NB4 (cell line): ENCODE measurements around the gene CBX3.
"Not testable (repeated sequence)": the region's sequence is repeated elsewhere in the genome, so short reads cannot be mapped to it uniquely, and the experiment has no call there.

Experiments
- DNase-seq: peaks from one replicate; pipeline ENCODE4 v3.0.0; 2010; ENCODE audit warnings: low read depth
- H3K4me3 ChIP-seq: one replicate; pipeline ENCODE4 v1.5.1; 2011; ENCODE audit warnings: mild to moderate bottlenecking, low read depth, low read length, moderate library complexity
- MAX ChIP-seq: IDR thresholded peaks from 2 replicates; pipeline ENCODE4 v1.6.1; 2011; ENCODE audit warnings: low read depth, low read length
- MYC ChIP-seq: IDR thresholded peaks from 2 replicates; pipeline ENCODE4 v1.6.1; 2011; ENCODE audit warnings: low read depth, low read length
- POLR2A ChIP-seq: IDR thresholded peaks from 2 replicates; pipeline ENCODE4 v1.6.1; 2011; ENCODE audit warnings: mild to moderate bottlenecking; ENCODE audit not compliant: insufficient read length; ENCODE audit errors: extremely low read depth
- TF ChIP-seq, protein P1 (sequence below): IDR thresholded peaks from one replicate; pipeline ENCODE4 v1.5.1; 2012; ENCODE audit warnings: low read depth, low read length

CBX3 gene

GRCh38 chr7:26162431-26162830 lies 39.1 kb upstream of the CBX3 start:
- no peak for DNase-seq
- TF ChIP-seq MAX (no peak), POLR2A (no peak), MYC (no peak)
- H3K4me3 ChIP-seq: no peak overlapping the region

DNA sequence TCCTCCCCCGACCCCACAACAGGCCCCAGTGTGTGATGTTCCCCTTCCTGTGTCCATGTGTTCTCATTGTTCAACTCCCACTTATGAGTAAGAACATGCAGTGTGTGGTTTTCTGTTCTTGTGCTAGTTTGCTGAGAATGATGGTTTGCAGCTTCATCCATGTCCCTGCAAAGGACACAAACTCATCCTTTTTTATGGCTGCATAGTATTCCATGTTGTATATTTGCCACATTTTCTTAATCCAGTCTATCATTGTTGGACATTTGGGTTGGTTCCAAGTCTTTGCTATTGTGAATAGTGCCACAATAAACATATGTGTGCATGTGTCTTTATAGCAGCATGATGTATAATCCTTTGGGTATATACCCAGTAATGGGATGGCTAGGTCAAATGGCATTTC lies 37.7 kb upstream of the CBX3 start:
- DNase-seq, H3K4me3 ChIP-seq: not testable (repeated sequence)

GRCh38 chr7:26165950-26166683 lies 35.4 kb upstream of the CBX3 start:
- no peak for DNase-seq
- TF ChIP-seq MAX (no peak), POLR2A (no peak), MYC (no peak)
- TF ChIP-seq, protein P1, sequence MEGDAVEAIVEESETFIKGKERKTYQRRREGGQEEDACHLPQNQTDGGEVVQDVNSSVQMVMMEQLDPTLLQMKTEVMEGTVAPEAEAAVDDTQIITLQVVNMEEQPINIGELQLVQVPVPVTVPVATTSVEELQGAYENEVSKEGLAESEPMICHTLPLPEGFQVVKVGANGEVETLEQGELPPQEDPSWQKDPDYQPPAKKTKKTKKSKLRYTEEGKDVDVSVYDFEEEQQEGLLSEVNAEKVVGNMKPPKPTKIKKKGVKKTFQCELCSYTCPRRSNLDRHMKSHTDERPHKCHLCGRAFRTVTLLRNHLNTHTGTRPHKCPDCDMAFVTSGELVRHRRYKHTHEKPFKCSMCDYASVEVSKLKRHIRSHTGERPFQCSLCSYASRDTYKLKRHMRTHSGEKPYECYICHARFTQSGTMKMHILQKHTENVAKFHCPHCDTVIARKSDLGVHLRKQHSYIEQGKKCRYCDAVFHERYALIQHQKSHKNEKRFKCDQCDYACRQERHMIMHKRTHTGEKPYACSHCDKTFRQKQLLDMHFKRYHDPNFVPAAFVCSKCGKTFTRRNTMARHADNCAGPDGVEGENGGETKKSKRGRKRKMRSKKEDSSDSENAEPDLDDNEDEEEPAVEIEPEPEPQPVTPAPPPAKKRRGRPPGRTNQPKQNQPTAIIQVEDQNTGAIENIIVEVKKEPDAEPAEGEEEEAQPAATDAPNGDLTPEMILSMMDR: no peak
- H3K4me3 ChIP-seq: no peak overlapping the region

GRCh38 chr7:26166684-26167266 lies 34.8 kb upstream of the CBX3 start:
- H3K4me3 ChIP-seq: no peak overlapping the region
- TF ChIP-seq POLR2A (no peak), MYC (no peak), MAX (no peak)
- TF ChIP-seq, protein P1: no peak
- peak; percentile 55 for DNase-seq

DNA sequence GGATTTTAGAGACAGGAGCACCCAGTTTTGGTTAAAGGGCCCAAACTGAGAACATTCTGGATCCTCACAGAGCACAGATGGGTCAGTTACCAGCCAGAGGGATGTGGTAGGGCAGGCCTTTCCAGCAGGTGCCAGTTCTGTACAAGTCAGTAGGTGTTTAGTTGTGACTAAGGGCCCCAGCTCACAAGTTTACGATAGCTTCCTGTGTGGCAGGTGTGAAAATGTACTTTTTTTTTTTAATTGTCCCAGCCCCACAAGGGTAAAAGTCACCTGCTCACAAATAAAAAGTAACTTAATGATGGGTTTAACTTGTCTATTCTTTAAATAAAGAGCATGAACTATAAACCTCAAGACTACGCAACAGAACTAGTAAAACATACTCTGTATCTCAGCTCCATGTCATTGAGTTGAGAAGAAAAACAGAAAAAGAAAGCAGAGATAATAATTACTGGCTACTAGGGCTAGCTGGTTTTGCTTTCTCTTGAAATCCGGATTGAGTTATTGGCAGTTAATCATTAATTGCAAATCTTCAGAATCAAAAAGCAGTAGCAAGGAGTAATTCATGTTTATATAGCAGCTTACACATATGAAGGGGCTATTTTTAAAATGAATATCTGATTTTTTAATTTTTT lies 34.1 kb upstream of the CBX3 start:
- H3K4me3 ChIP-seq: no peak overlapping the region

GRCh38 chr7:26168458-26169023 lies 33.0 kb upstream of the CBX3 start:
- TF ChIP-seq, protein P1: no peak
- TF ChIP-seq MAX (no peak), MYC (no peak), POLR2A (no peak)
- H3K4me3 ChIP-seq: no peak overlapping the region
- DNase-seq: no peak

More for the DNA sequence above, 34.1 kb upstream of the CBX3 start:
- no peak for TF ChIP-seq POLR2A
- TF ChIP-seq, protein P1: no peak
- no peak for TF ChIP-seq MAX
- no peak for TF ChIP-seq MYC
- no peak for DNase-seq
